GM23338 (cell line): ENCODE data around the gene MBNL1. TPM values are rescaled to one million over a fixed set of nuclear protein-coding genes. Genes with fewer than 3 reads are reported as not detected.

ENCODE experiments used
- ATAC-seq: fragments of 200-7000 bp; cut with Tn5 transposase; 3 replicates; pipeline ENCODE4 v1.9.1; 2020
- DNase-seq: peaks from one replicate; pipeline ENCODE4 v3.0.0-alpha.2; 2015; ENCODE audit warnings: low spot score
- H2AFZ ChIP-seq: fragments of 200-600 bp; sonication (generic); 2 replicates; pipeline ENCODE4 v1.8.0; 2016; ENCODE audit warnings: antibody characterized with exemption, mild to moderate bottlenecking, moderate library complexity
- H3F3A ChIP-seq: fragments of 200-600 bp; sonication (generic); replicated peaks from 2 replicates; pipeline ENCODE4 v1.8.0; 2017; ENCODE audit warnings: antibody characterized with exemption, mixed run types, low read depth
- H3K27ac ChIP-seq: fragments of 200-600 bp; sonication (generic); 2 replicates; pipeline ENCODE4 v1.6.1; 2016; ENCODE audit warnings: low read depth
- H3K27me3 ChIP-seq: fragments of 200-600 bp; sonication (generic); 2 replicates; pipeline ENCODE4 v1.8.0; 2016; ENCODE audit warnings: mild to moderate bottlenecking, mixed run types, moderate library complexity; ENCODE audit not compliant: insufficient read depth
- H3K36me3 ChIP-seq: fragments of 200-600 bp; sonication (generic); 2 replicates; pipeline ENCODE4 v1.8.0; 2016; ENCODE audit warnings: mild to moderate bottlenecking; ENCODE audit not compliant: insufficient read depth
- H3K4me1 ChIP-seq: fragments of 200-600 bp; sonication (generic); 2 replicates; pipeline ENCODE4 v1.8.0; 2016; ENCODE audit warnings: mild to moderate bottlenecking, moderate library complexity; ENCODE audit not compliant: insufficient read depth
- H3K4me2 ChIP-seq: fragments of 200-600 bp; sonication (generic); 2 replicates; pipeline ENCODE4 v1.7.1; 2017; ENCODE audit warnings: mixed run types
- H3K4me3 ChIP-seq: fragments of 200-600 bp; sonication (generic); 2 replicates; pipeline ENCODE4 v1.6.1; 2016; ENCODE audit warnings: mixed run types
- H3K79me2 ChIP-seq: fragments of 200-600 bp; sonication (generic); replicated peaks from 2 replicates; pipeline ENCODE4 v1.8.0; 2017; ENCODE audit warnings: mild to moderate bottlenecking; ENCODE audit not compliant: insufficient read depth
- H3K9me2 ChIP-seq: fragments of 200-600 bp; sonication (generic); 2 replicates; pipeline ENCODE4 v1.8.0; 2017; ENCODE audit not compliant: insufficient read depth
- H4K20me1 ChIP-seq: fragments of 200-600 bp; sonication (generic); replicated peaks from 2 replicates; pipeline ENCODE4 v1.8.0; 2017; ENCODE audit warnings: mild to moderate bottlenecking; ENCODE audit not compliant: insufficient read depth
- H3K27ac Mint-ChIP-seq: 2 replicates; pipeline ENCODE4 v1.8.0; 2020; ENCODE audit warnings: inconsistent platforms, mild to moderate bottlenecking, moderate library complexity, mixed read lengths
- H3K27me3 Mint-ChIP-seq: 3 replicates; pipeline ENCODE4 v1.8.0; 2022; ENCODE audit warnings: low read depth, mild to moderate bottlenecking, moderate library complexity, mixed read lengths, inconsistent platforms; ENCODE audit not compliant: insufficient read depth, poor library complexity
- H3K36me3 Mint-ChIP-seq: 3 replicates; pipeline ENCODE4 v1.8.0; 2021; ENCODE audit warnings: low read depth, mild to moderate bottlenecking, inconsistent platforms, moderate library complexity, mixed read lengths
- H3K4me1 Mint-ChIP-seq: 3 replicates; pipeline ENCODE4 v1.8.0; 2020; ENCODE audit warnings: mild to moderate bottlenecking, inconsistent platforms, mixed read lengths
- H3K4me3 Mint-ChIP-seq: 3 replicates; pipeline ENCODE4 v1.8.0; 2021; ENCODE audit warnings: moderate library complexity, mild to moderate bottlenecking, inconsistent platforms, mixed read lengths
- H3K9me3 Mint-ChIP-seq: 3 replicates; pipeline ENCODE4 v1.8.0; 2020; ENCODE audit warnings: moderate library complexity, mild to moderate bottlenecking, inconsistent platforms, mixed read lengths
- CREB1 ChIP-seq: fragments of 250-450 bp; sonication (Bioruptor Pico); IDR thresholded peaks from 2 replicates; pipeline ENCODE4 v1.5.0; 2020; ENCODE audit warnings: low read depth, mild to moderate bottlenecking, moderate library complexity
- CTCF ChIP-seq, 2 experiments: fragments of 200-600 bp in 1 of 2; sonication (generic) in 1 of 2; conservative IDR thresholded peaks; 2 replicates each; pipeline versions ENCODE4 v1.5.1 to v1.6.1; 2016 to 2017; ENCODE audit warnings: antibody characterized with exemption in 2 of 2, low read depth in 2 of 2, mild to moderate bottlenecking in 2 of 2, moderate library complexity in 1 of 2
- ETS1 ChIP-seq: IDR thresholded peaks from 2 replicates; pipeline ENCODE4 v1.6.1; 2016; ENCODE audit warnings: antibody characterized with exemption
- EZH2 ChIP-seq: fragments of 200-600 bp; sonication (generic); IDR thresholded peaks from one replicate; pipeline ENCODE4 v1.8.0; 2017; ENCODE audit warnings: antibody characterized with exemption, mild to moderate bottlenecking, low read depth; ENCODE audit not compliant: unreplicated experiment
- EZH2phosphoT487 ChIP-seq: fragments of 200-600 bp; sonication (generic); IDR thresholded peaks from one replicate; pipeline ENCODE4 v1.8.1; 2018; ENCODE audit warnings: antibody characterized with exemption; ENCODE audit not compliant: unreplicated experiment
- JUNB ChIP-seq: IDR thresholded peaks from one replicate; pipeline ENCODE4 v1.6.1; 2016; ENCODE audit warnings: antibody characterized with exemption; ENCODE audit not compliant: unreplicated experiment
- NANOG ChIP-seq: IDR thresholded peaks from 2 replicates; pipeline ENCODE4 v1.6.1; 2016; ENCODE audit warnings: antibody characterized with exemption, borderline replicate concordance
- POLR2AphosphoS5 ChIP-seq: IDR thresholded peaks from 2 replicates; pipeline ENCODE4 v1.6.1; 2016; ENCODE audit warnings: antibody characterized with exemption, low read depth
- REST ChIP-seq: IDR thresholded peaks from one replicate; pipeline ENCODE4 v1.6.1; 2018; ENCODE audit warnings: antibody characterized with exemption; ENCODE audit not compliant: unreplicated experiment
- STAT1 ChIP-seq: IDR thresholded peaks from one replicate; pipeline ENCODE4 v1.6.1; 2016; ENCODE audit warnings: antibody characterized with exemption; ENCODE audit not compliant: unreplicated experiment
- ZNF114 ChIP-seq: fragments of 250-450 bp; sonication (Bioruptor Pico); IDR thresholded peaks from 2 replicates; pipeline ENCODE4 v1.5.0; 2020; ENCODE audit warnings: mild to moderate bottlenecking, moderate library complexity
- ZNF331 ChIP-seq: fragments of 250-450 bp; sonication (Bioruptor Pico); IDR thresholded peaks from 2 replicates; pipeline ENCODE4 v1.5.0; 2020; ENCODE audit warnings: low read depth, mild to moderate bottlenecking, moderate library complexity
- ZNF462 ChIP-seq: fragments of 250-450 bp; sonication (Bioruptor Pico); IDR thresholded peaks from 2 replicates; pipeline ENCODE4 v1.5.0; 2020; ENCODE audit warnings: mild to moderate bottlenecking, moderate library complexity
- polyA plus RNA-seq: library from polyadenylated mRNA; unstranded; fragments of >200 nt; fragmentation: Nextera tagmentation; extraction: Ambion mirVana; gene quantifications from 2 replicates; pipeline ENCODE4 v1.2.1, GENCODE V29; 2016
- total RNA-seq: library from RNA; depleted of rRNA; stranded (reverse); fragments of >200 nt; shearing (Covaris generic); gene quantifications from 2 replicates; pipeline ENCODE4 v1.2.3, GENCODE V29; 2014

MBNL1 gene
- total and polyA plus RNA-seq, 2 experiments from 2014 or later = 9.4 to 23.2 TPM

- peaks cover 42% of the 10 kb centered on the region for H3K4me1 Mint-ChIP-seq
- no peaks in the 10 kb centered on the region for H3K36me3 Mint-ChIP-seq
- peaks cover 34% of the 10 kb centered on the region for H3K4me1 ChIP-seq
- H3K9me3 Mint-ChIP-seq = no peaks in the 10 kb centered on the region
- H3K27ac ChIP-seq = no peak overlapping the region
- no peak for TF ChIP-seq ETS1
- no peak for TF ChIP-seq CREB1
- no peak for TF ChIP-seq STAT1
- TF ChIP-seq ZNF114 (CRISPR knock-in tag) = no peak
- TF ChIP-seq NANOG = no peak
- TF ChIP-seq JUNB = no peak
- no peak for TF ChIP-seq EZH2
- no peak for TF ChIP-seq CTCF (conservative IDR thresholded peaks at IDR 0.05; ENCODE audit: low read depth in 2 of 2)
- TF ChIP-seq ZNF462 = no peak
- TF ChIP-seq EZH2phosphoT487 = no peak
- TF ChIP-seq REST = no peak
- no peak for TF ChIP-seq ZNF331
- no peak for TF ChIP-seq POLR2AphosphoS5
- no peak overlapping the region for H3K4me3 Mint-ChIP-seq
- H3K36me3 ChIP-seq = no peaks in the 10 kb centered on the region
- H3K79me2 ChIP-seq = peaks cover 41% of the 10 kb centered on the region
- H3K27me3 ChIP-seq = no peaks in the 10 kb centered on the region
- no peaks in the 10 kb centered on the region for H3K9me2 ChIP-seq
- no peak for DNase-seq
- H3K4me3 ChIP-seq = no peak overlapping the region
- no peak overlapping the region for H3K27ac Mint-ChIP-seq
- H4K20me1 ChIP-seq = no peaks in the 10 kb centered on the region
- H2AFZ ChIP-seq = no peak overlapping the region
- no peaks in the 10 kb centered on the region for H3K27me3 Mint-ChIP-seq
- H3K4me2 ChIP-seq = no peak overlapping the region
- ATAC-seq = no peak
- no peaks in the 10 kb centered on the region for H3F3A ChIP-seq
These were observed 113.2 kb downstream of the MBNL1 start for GRCh38 chr3:152381881-152382295.
